GM06990 (cell line): Measurements from ENCODE around the gene DDIT4.

Source experiments
- DNase-seq: peaks from one replicate; pipeline ENCODE4 v3.0.0-alpha.2; 2011; ENCODE audit not compliant: insufficient read length; ENCODE audit errors: extremely low read depth
- H3K27me3 ChIP-seq: replicated peaks from 2 replicates; pipeline ENCODE4 v1.6.0; 2011; ENCODE audit warnings: low read length; ENCODE audit not compliant: control insufficient read depth, insufficient read depth
- H3K36me3 ChIP-seq: 2 replicates; pipeline ENCODE4 v1.5.1; 2011; ENCODE audit warnings: low read length; ENCODE audit not compliant: control insufficient read depth, insufficient read depth
- H3K4me3 ChIP-seq: replicated peaks from 2 replicates; pipeline ENCODE4 v1.5.1; 2011; ENCODE audit warnings: low read depth, mild to moderate bottlenecking, control low read depth, low read length
- TF ChIP-seq, protein P1 (sequence below): IDR thresholded peaks from 2 replicates; pipeline ENCODE4 v1.5.1; 2011; ENCODE audit warnings: low read length, control low read depth, mild to moderate bottlenecking, inconsistent platforms; ENCODE audit not compliant: insufficient read depth, poor library complexity, severe bottlenecking

The DDIT4 gene

DNA sequence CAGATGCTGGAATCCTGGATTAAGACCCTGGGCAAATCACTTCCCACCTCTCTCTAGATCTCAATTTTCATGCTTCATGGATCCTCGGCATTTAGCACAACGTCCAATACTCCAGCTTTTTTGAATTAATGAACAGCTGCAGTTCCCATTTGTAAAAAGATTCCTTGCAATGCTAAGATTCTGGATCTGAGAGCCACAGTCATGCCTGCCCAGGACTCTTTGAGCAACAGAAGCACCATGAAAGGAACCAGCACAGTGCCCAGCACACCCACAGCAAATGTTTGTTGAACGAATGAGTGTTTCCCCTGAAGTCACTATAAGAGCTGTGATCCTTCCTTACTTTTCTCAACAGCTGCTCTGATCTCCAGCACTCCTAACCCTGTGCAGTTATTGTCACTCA is 20.8 kb upstream of the DDIT4 start:
- H3K36me3 ChIP-seq = no peaks in the 10 kb centered on the region
- TF ChIP-seq, protein P1, sequence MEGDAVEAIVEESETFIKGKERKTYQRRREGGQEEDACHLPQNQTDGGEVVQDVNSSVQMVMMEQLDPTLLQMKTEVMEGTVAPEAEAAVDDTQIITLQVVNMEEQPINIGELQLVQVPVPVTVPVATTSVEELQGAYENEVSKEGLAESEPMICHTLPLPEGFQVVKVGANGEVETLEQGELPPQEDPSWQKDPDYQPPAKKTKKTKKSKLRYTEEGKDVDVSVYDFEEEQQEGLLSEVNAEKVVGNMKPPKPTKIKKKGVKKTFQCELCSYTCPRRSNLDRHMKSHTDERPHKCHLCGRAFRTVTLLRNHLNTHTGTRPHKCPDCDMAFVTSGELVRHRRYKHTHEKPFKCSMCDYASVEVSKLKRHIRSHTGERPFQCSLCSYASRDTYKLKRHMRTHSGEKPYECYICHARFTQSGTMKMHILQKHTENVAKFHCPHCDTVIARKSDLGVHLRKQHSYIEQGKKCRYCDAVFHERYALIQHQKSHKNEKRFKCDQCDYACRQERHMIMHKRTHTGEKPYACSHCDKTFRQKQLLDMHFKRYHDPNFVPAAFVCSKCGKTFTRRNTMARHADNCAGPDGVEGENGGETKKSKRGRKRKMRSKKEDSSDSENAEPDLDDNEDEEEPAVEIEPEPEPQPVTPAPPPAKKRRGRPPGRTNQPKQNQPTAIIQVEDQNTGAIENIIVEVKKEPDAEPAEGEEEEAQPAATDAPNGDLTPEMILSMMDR = no peak
- no peaks in the 10 kb centered on the region for H3K27me3 ChIP-seq
- no peak for DNase-seq
- no peak overlapping the region for H3K4me3 ChIP-seq

- TF ChIP-seq, protein P1 = no peak
- Histone ChIP-seq H3K4me3 (no peak overlapping the region), H3K36me3 (no peaks in the 10 kb centered on the region), H3K27me3 (no peaks in the 10 kb centered on the region)
- no peak for DNase-seq
Measured at GRCh38 chr10:72253578-72253977, 20.1 kb upstream of the DDIT4 start.

DNA sequence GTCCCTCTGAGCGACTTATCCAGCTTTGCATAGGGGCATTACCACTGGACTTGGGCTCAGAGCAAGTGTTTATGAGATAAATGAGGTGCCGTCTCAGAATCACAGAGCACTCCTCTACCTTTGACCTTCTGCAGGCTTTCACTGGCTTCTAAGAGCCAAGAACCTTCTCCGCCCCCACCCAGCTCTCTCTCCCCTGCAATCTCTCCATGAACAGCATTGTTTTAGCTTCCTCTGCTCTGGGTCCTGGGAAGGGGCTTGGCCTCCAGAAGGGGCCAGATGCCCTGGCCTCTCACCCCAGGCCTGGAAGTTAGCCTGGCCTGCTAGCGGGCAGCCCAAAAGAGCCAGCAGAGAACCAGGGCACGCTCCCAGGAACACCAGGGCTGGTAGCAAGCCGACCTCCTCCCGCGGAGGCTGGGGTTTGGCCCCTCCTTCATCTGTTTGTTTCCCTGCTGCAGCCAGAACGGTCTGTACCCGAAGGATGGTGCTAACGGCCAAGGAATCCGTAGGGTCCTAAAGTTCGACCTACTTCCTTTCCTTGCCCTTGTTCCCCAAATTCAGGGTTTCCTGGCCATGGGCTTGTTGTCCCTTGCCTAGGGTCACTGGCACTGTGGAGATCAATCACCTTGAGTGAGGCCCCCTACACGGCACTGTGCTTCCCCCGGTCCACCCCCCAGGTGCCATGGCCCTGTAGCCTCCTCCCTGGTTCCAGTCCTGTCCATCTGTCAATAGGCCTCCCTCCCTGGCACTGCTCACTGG is 18.7 kb upstream of the DDIT4 start:
- TF ChIP-seq, protein P1 = no peak
- no peak for DNase-seq
- Histone ChIP-seq H3K27me3 (no peaks in the 10 kb centered on the region), H3K4me3 (no peak overlapping the region), H3K36me3 (no peaks in the 10 kb centered on the region)

- TF ChIP-seq, protein P1 = no peak
- no peak overlapping the region for H3K4me3 ChIP-seq
- H3K36me3 ChIP-seq = no peaks in the 10 kb centered on the region
- no peak for DNase-seq
- H3K27me3 ChIP-seq = no peaks in the 10 kb centered on the region
Measured at GRCh38 chr10:72255977-72256729, 17.6 kb upstream of the DDIT4 start.

DNA sequence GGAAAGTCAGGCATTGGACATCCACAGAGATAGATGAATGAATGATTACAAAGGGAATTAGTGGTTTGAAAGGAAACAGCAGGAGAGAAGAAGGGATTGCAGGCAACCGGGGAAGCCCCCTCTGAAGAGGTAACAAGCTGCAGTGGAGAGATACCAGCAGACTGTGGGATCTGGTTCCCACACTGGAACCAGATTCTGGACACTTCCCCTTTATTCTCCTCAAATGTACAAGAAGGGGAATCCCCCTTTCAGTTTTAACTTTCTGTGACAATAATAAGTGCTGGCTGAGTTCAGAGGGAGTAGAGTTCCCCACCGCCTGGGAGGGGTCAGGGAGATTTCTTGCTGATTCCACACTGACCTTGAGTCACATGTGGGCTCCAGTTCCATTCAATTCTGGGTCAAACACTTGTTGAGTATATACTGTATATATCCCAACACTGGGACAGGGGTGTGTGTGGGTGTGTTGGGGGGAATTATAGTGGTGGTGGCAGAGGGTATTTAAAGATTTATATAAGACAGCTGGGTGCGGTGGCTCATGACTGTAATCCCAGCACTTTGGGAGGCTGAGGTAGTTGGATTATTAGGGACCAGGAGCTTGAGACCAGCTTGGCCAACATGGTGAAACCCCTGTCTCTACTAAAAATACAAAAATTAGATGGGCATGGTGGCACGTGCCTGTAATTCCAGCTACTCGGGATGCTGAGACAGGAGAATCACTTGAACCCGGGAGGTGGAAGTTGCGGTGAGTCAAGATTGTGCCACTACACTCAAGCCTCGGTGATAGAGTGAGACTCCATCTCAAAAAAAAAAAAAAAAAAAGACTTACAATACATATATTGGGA is 16.5 kb upstream of the DDIT4 start:
- H3K27me3 ChIP-seq = no peaks in the 10 kb centered on the region
- H3K4me3 ChIP-seq = no peak overlapping the region
- DNase-seq = no peak
- TF ChIP-seq, protein P1 = no peak
- no peaks in the 10 kb centered on the region for H3K36me3 ChIP-seq
